GM12878 (cell line): ENCODE results near the gene ZNF396.

Experiments used
- BHLHE40 ChIP-seq, 2 experiments: fragments of 450-650 bp in 1 of 2; IDR thresholded peaks; 2 replicates each; pipeline ENCODE4 v1.6.1; 2011 to 2017; ENCODE audit warnings: low read depth in 2 of 2, borderline replicate concordance in 1 of 2, improper control_type of control experiment in 1 of 2, low read length in 1 of 2, mild to moderate bottlenecking in 1 of 2
- CEBPB ChIP-seq, 2 experiments: fragments of 150-350 bp in 1 of 2; IDR thresholded peaks; 2 replicates each; pipeline ENCODE4 v1.6.1; 2012 to 2014; ENCODE audit warnings: low read depth in 2 of 2, low read length in 2 of 2, borderline replicate concordance in 1 of 2, inconsistent platforms in 1 of 2
- EP300 ChIP-seq, 2 experiments: fragments of 150-350 bp in 1 of 2; IDR thresholded peaks; 2 replicates each; pipeline ENCODE4 v1.6.1; 2011 to 2012; ENCODE audit warnings: low read depth in 2 of 2, low read length in 2 of 2, borderline replicate concordance in 1 of 2, improper control_type of control experiment in 1 of 2, inconsistent platforms in 1 of 2; ENCODE audit not compliant: control insufficient read depth in 1 of 2
- EZH2 ChIP-seq: IDR thresholded peaks from 2 replicates; pipeline ENCODE4 v1.6.1; 2012; ENCODE audit warnings: low read depth, mild to moderate bottlenecking, control low read depth, inconsistent platforms, low read length, borderline replicate concordance; ENCODE audit not compliant: control insufficient read depth
- POLR2A ChIP-seq: IDR thresholded peaks from 2 replicates; pipeline ENCODE4 v1.6.1; 2011; ENCODE audit warnings: low read depth, mild to moderate bottlenecking, low read length
- SUZ12 ChIP-seq: fragments of 200-600 bp; sonication (generic); IDR thresholded peaks from one replicate; pipeline ENCODE4 v1.6.1; 2018; ENCODE audit warnings: antibody characterized with exemption, mild to moderate bottlenecking; ENCODE audit not compliant: unreplicated experiment
- TF ChIP-seq, protein P1 (sequence below), 3 experiments: IDR thresholded peaks in 2 of 3; conservative IDR thresholded peaks in 1 of 3; 2 replicates each; pipeline ENCODE4 v1.5.1; 2011; ENCODE audit warnings: low read depth in 3 of 3, low read length in 3 of 3, mild to moderate bottlenecking in 3 of 3, control low read depth in 2 of 3, moderate library complexity in 2 of 3, inconsistent platforms in 1 of 3, mixed read lengths in 1 of 3; ENCODE audit not compliant: control insufficient read depth in 2 of 3, insufficient read depth in 1 of 3; ENCODE audit errors: extremely low read depth in 1 of 3
- TF ChIP-seq, protein P2 (sequence below): fragments of 450-650 bp; IDR thresholded peaks from 2 replicates; pipeline ENCODE4 v1.6.1; 2016; ENCODE audit warnings: mild to moderate bottlenecking, moderate library complexity, borderline replicate concordance
- TF ChIP-seq, protein P3 (sequence below): IDR thresholded peaks from 2 replicates; pipeline ENCODE4 v1.6.1; 2012; ENCODE audit warnings: low read depth, low read length, improper control_type of control experiment
- TF ChIP-seq, protein P4 (sequence below): IDR thresholded peaks from 2 replicates; pipeline ENCODE4 v1.6.1; 2012; ENCODE audit warnings: mild to moderate bottlenecking, low read depth, low read length

DNA sequence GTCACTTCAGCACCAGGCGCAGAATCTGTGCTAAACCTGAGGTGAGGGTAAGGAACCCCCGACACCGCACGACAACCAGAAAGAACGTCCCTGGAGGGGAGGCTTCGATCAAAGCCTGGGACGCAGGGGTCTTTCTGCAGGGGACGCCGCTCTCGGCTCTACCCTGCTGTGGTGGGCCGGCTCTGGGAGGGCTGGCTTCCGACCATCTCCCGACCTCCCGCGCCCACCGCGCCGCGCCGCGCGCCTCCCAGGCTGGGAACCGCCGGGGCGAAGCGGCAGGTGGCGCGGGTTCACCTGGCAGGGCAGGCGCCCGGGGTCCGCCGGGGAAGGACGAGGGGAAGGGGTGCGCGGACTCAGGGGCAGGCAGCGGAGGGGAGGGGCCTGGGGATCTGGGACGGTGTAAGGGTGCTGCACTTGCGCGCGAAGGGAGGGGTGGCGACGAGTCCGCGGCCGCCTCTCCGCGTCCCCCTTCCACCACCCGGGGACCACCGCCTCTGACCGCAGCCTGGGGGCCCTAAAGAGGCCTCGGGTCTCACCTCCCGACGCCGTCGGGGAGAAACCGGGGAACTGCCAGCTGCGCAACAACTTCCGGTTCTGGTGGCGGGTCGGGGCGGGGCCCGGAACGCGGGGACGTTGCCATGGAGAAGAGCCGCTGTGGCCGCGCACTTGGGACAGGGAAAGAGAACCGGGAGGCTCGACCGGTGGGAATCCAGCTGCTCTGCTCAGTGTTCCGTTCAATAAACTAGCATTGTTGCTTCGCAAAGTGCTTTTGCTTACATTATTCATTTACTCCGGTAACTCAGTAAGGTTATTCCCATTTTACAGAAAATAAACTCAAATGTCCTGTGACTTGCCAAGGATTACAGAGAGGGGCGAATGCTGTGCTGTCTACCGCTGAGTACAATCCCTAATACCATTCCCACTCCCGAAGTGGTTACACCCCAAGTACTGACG is at the start of gene ZNF396:
- no peak for TF ChIP-seq CEBPB (IDR thresholded peaks at IDR 0.05; ENCODE audit: borderline replicate concordance in 1 of 2, low read depth in 2 of 2, low read length in 2 of 2)
- TF ChIP-seq, protein P1, sequence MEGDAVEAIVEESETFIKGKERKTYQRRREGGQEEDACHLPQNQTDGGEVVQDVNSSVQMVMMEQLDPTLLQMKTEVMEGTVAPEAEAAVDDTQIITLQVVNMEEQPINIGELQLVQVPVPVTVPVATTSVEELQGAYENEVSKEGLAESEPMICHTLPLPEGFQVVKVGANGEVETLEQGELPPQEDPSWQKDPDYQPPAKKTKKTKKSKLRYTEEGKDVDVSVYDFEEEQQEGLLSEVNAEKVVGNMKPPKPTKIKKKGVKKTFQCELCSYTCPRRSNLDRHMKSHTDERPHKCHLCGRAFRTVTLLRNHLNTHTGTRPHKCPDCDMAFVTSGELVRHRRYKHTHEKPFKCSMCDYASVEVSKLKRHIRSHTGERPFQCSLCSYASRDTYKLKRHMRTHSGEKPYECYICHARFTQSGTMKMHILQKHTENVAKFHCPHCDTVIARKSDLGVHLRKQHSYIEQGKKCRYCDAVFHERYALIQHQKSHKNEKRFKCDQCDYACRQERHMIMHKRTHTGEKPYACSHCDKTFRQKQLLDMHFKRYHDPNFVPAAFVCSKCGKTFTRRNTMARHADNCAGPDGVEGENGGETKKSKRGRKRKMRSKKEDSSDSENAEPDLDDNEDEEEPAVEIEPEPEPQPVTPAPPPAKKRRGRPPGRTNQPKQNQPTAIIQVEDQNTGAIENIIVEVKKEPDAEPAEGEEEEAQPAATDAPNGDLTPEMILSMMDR (IDR thresholded peaks at IDR 0.05 in 2 of 3, conservative IDR thresholded peaks at IDR 0.05 in 1 of 3; ENCODE audit: control insufficient read depth in 2 of 3, extremely low read depth in 1 of 3, insufficient read depth in 1 of 3, low read depth in 3 of 3, low read length in 3 of 3): no peak
- TF ChIP-seq EZH2: no peak
- no peak for TF ChIP-seq EP300 (IDR thresholded peaks at IDR 0.05; ENCODE audit: borderline replicate concordance in 1 of 2, control insufficient read depth in 1 of 2, low read depth in 2 of 2, low read length in 2 of 2)
- TF ChIP-seq POLR2A: peak; percentile 57
- TF ChIP-seq, protein P2, sequence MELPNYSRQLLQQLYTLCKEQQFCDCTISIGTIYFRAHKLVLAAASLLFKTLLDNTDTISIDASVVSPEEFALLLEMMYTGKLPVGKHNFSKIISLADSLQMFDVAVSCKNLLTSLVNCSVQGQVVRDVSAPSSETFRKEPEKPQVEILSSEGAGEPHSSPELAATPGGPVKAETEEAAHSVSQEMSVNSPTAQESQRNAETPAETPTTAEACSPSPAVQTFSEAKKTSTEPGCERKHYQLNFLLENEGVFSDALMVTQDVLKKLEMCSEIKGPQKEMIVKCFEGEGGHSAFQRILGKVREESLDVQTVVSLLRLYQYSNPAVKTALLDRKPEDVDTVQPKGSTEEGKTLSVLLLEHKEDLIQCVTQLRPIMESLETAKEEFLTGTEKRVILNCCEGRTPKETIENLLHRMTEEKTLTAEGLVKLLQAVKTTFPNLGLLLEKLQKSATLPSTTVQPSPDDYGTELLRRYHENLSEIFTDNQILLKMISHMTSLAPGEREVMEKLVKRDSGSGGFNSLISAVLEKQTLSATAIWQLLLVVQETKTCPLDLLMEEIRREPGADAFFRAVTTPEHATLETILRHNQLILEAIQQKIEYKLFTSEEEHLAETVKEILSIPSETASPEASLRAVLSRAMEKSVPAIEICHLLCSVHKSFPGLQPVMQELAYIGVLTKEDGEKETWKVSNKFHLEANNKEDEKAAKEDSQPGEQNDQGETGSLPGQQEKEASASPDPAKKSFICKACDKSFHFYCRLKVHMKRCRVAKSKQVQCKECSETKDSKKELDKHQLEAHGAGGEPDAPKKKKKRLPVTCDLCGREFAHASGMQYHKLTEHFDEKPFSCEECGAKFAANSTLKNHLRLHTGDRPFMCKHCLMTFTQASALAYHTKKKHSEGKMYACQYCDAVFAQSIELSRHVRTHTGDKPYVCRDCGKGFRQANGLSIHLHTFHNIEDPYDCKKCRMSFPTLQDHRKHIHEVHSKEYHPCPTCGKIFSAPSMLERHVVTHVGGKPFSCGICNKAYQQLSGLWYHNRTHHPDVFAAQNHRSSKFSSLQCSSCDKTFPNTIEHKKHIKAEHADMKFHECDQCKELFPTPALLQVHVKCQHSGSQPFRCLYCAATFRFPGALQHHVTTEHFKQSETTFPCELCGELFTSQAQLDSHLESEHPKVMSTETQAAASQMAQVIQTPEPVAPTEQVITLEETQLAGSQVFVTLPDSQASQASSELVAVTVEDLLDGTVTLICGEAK: peak; percentile 82
- TF ChIP-seq, protein P3, sequence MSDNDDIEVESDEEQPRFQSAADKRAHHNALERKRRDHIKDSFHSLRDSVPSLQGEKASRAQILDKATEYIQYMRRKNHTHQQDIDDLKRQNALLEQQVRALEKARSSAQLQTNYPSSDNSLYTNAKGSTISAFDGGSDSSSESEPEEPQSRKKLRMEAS: no peak
- TF ChIP-seq, protein P4, sequence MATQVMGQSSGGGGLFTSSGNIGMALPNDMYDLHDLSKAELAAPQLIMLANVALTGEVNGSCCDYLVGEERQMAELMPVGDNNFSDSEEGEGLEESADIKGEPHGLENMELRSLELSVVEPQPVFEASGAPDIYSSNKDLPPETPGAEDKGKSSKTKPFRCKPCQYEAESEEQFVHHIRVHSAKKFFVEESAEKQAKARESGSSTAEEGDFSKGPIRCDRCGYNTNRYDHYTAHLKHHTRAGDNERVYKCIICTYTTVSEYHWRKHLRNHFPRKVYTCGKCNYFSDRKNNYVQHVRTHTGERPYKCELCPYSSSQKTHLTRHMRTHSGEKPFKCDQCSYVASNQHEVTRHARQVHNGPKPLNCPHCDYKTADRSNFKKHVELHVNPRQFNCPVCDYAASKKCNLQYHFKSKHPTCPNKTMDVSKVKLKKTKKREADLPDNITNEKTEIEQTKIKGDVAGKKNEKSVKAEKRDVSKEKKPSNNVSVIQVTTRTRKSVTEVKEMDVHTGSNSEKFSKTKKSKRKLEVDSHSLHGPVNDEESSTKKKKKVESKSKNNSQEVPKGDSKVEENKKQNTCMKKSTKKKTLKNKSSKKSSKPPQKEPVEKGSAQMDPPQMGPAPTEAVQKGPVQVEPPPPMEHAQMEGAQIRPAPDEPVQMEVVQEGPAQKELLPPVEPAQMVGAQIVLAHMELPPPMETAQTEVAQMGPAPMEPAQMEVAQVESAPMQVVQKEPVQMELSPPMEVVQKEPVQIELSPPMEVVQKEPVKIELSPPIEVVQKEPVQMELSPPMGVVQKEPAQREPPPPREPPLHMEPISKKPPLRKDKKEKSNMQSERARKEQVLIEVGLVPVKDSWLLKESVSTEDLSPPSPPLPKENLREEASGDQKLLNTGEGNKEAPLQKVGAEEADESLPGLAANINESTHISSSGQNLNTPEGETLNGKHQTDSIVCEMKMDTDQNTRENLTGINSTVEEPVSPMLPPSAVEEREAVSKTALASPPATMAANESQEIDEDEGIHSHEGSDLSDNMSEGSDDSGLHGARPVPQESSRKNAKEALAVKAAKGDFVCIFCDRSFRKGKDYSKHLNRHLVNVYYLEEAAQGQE: no peak
- no peak for TF ChIP-seq SUZ12
- TF ChIP-seq BHLHE40 (IDR thresholded peaks at IDR 0.05; ENCODE audit: borderline replicate concordance in 1 of 2, low read depth in 2 of 2, low read length in 1 of 2): 0 out of 4 replicates have a peak, but pooled peaks of 1 of the 2 experiments have one; percentile 7
